Kidney glomerular epithelial cell (primary cell): ENCODE measurements around the gene NCKAP5.

Experiments
- DNase-seq: peaks from one replicate; lab custom pipeline; 2025; lab: John Stamatoyannopoulos, UW

The NCKAP5 gene

GRCh38 chr2:133574186-133574585 is 5.9 kb upstream of the NCKAP5 start:
- DNase-seq, result no peak

- no peak for DNase-seq
These were observed 5.4 kb upstream of the NCKAP5 start for GRCh38 chr2:133573491-133574162.

GRCh38 chr2:133571249-133571648 is 3.0 kb upstream of the NCKAP5 start:
- DNase-seq, result no peak

- no peak for DNase-seq
These were observed 2.3 kb upstream of the NCKAP5 start for GRCh38 chr2:133570542-133570941.

GRCh38 chr2:133569286-133569830 is 1.1 kb upstream of the NCKAP5 start:
- peak; percentile 9 for DNase-seq

GRCh38 chr2:133568598-133568997 is 335 bp upstream of the NCKAP5 start:
- no peak for DNase-seq

GRCh38 chr2:133562558-133562957 is 5.7 kb downstream of the NCKAP5 start:
- peak; percentile 31 for DNase-seq

- DNase-seq, result peak; percentile 80
These were observed 7.0 kb downstream of the NCKAP5 start for GRCh38 chr2:133561045-133561852.

GRCh38 chr2:133557614-133558013 is 10.6 kb downstream of the NCKAP5 start:
- no peak for DNase-seq

GRCh38 chr2:133553838-133554408 is 14.3 kb downstream of the NCKAP5 start:
- no peak for DNase-seq

GRCh38 chr2:133553251-133553650 is 15.0 kb downstream of the NCKAP5 start:
- DNase-seq, result no peak

- DNase-seq, result no peak
These were observed 15.4 kb downstream of the NCKAP5 start for GRCh38 chr2:133552821-133553220.

- DNase-seq, result no peak
These were observed 26.5 kb downstream of the NCKAP5 start for GRCh38 chr2:133541797-133542196.

GRCh38 chr2:133541376-133541775 is 26.9 kb downstream of the NCKAP5 start:
- no peak for DNase-seq

GRCh38 chr2:133532919-133533318 is 35.3 kb downstream of the NCKAP5 start:
- no peak for DNase-seq

GRCh38 chr2:133531382-133531781 is 36.9 kb downstream of the NCKAP5 start:
- no peak for DNase-seq

- no peak for DNase-seq
These were observed 37.6 kb downstream of the NCKAP5 start for GRCh38 chr2:133530645-133531044.

GRCh38 chr2:133526530-133527300 is 41.5 kb downstream of the NCKAP5 start:
- DNase-seq, result no peak

GRCh38 chr2:133525613-133526529 is 42.4 kb downstream of the NCKAP5 start:
- no peak for DNase-seq

- DNase-seq, result no peak
These were observed 43.2 kb downstream of the NCKAP5 start for GRCh38 chr2:133525090-133525489.

GRCh38 chr2:133523406-133523805 is 44.9 kb downstream of the NCKAP5 start:
- DNase-seq, result no peak
